CD14-positive monocyte (primary cell): ENCODE data around the gene YPEL4. TPM values are rescaled to one million over a fixed set of nuclear protein-coding genes. Genes with fewer than 3 reads are reported as not detected.

Experiments used
- DNase-seq, 3 donors: peaks; one replicate each; pipeline ENCODE4 v3.0.0-alpha.2; 2011 to 2022
- H2AFZ ChIP-seq: 2 replicates; pipeline ENCODE4 v1.6.0; 2012; ENCODE audit warnings: mild to moderate bottlenecking, low read depth, low read length, inconsistent platforms; ENCODE audit not compliant: insufficient read depth, poor library complexity, severe bottlenecking
- H3K27ac ChIP-seq, 2 donors: 1 replicate in 1 of 2; 2 replicates in 1 of 2; pipeline ENCODE4 v1.5.1; 2012 to 2013; ENCODE audit warnings: low read length in 2 of 2, control low read depth in 1 of 2, inconsistent platforms in 1 of 2, low read depth in 1 of 2, mild to moderate bottlenecking in 1 of 2
- H3K27me3 ChIP-seq, 2 donors: one replicate each; pipeline versions ENCODE4 v1.6.0 to v1.6.1; 2011 to 2013; ENCODE audit warnings: low read length in 2 of 2; ENCODE audit not compliant: control insufficient read depth in 2 of 2, insufficient read depth in 2 of 2
- H3K36me3 ChIP-seq, 2 donors: replicated peaks in 1 of 2; 1 replicate in 1 of 2; 2 replicates in 1 of 2; pipeline versions ENCODE4 v1.5.1 to v1.6.1; 2012 to 2013; ENCODE audit warnings: low read length in 2 of 2, control low read depth in 1 of 2, inconsistent platforms in 1 of 2, mild to moderate bottlenecking in 1 of 2; ENCODE audit not compliant: insufficient read depth in 2 of 2, control insufficient read depth in 1 of 2
- H3K4me1 ChIP-seq, 2 donors: 1 replicate in 1 of 2; 2 replicates in 1 of 2; pipeline versions ENCODE4 v1.5.1 to v1.6.1; 2012 to 2013; ENCODE audit warnings: low read length in 2 of 2, control low read depth in 1 of 2, inconsistent platforms in 1 of 2, mild to moderate bottlenecking in 1 of 2, moderate library complexity in 1 of 2; ENCODE audit not compliant: insufficient read depth in 2 of 2, control insufficient read depth in 1 of 2
- H3K4me2 ChIP-seq: replicated peaks from 2 replicates; pipeline ENCODE3; 2012; ENCODE audit warnings: low read length, moderate library complexity, mild to moderate bottlenecking; ENCODE audit not compliant: poor library complexity, severe bottlenecking; ENCODE audit errors: extremely low read depth
- H3K4me3 ChIP-seq, 3 experiments: fragments of 200-600 bp in 1 of 3; sonication (generic) in 1 of 3; replicated peaks in 1 of 3; 1 replicate in 2 of 3; 2 replicates in 1 of 3; pipeline ENCODE4 v1.5.1; 2011 to 2013; ENCODE audit warnings: low read length in 3 of 3, mild to moderate bottlenecking in 3 of 3, control low read depth in 2 of 3, low read depth in 2 of 3, inconsistent platforms in 1 of 3, moderate library complexity in 1 of 3
- H3K79me2 ChIP-seq: 2 replicates; pipeline ENCODE4 v1.6.0; 2012; ENCODE audit warnings: mild to moderate bottlenecking, control low read depth, inconsistent platforms, low read length, moderate library complexity; ENCODE audit not compliant: insufficient read depth
- H3K9ac ChIP-seq: 2 replicates; pipeline ENCODE4 v1.6.0; 2017; ENCODE audit warnings: low read length, mild to moderate bottlenecking; ENCODE audit not compliant: insufficient read depth, poor library complexity, severe bottlenecking
- H3K9me3 ChIP-seq, 2 donors: replicated peaks in 1 of 2; 1 replicate in 1 of 2; 2 replicates in 1 of 2; pipeline versions ENCODE4 v1.5.1 to v1.6.1; 2012 to 2013; ENCODE audit warnings: low read length in 2 of 2, control low read depth in 1 of 2; ENCODE audit not compliant: control insufficient read depth in 1 of 2, insufficient read depth in 1 of 2
- H4K20me1 ChIP-seq: 2 replicates; pipeline ENCODE4 v1.6.0; 2012; ENCODE audit warnings: mild to moderate bottlenecking, low read length, control low read depth, moderate library complexity; ENCODE audit not compliant: insufficient read depth
- H3K27ac Mint-ChIP-seq, 7 donors: one replicate each; pipeline ENCODE4 v1.8.0; 2020; ENCODE audit warnings: mild to moderate bottlenecking in 7 of 7, mixed read lengths in 7 of 7, moderate library complexity in 6 of 7, inconsistent platforms in 2 of 7
- H3K27me3 Mint-ChIP-seq, 3 donors: one replicate each; pipeline ENCODE4 v1.8.0; 2021 to 2022; ENCODE audit warnings: low read depth in 3 of 3, mild to moderate bottlenecking in 3 of 3, mixed read lengths in 3 of 3, moderate library complexity in 3 of 3, inconsistent platforms in 1 of 3
- H3K36me3 Mint-ChIP-seq, 2 donors: one replicate each; pipeline ENCODE4 v1.8.0; 2020; ENCODE audit warnings: mixed read lengths in 2 of 2, inconsistent platforms in 1 of 2, mild to moderate bottlenecking in 1 of 2
- H3K4me1 Mint-ChIP-seq: one replicate; pipeline ENCODE4 v1.8.0; 2020; ENCODE audit warnings: mild to moderate bottlenecking, mixed read lengths
- H3K4me3 Mint-ChIP-seq, 2 donors: one replicate each; pipeline ENCODE4 v1.8.0; 2020; ENCODE audit warnings: mild to moderate bottlenecking in 2 of 2, mixed read lengths in 2 of 2, moderate library complexity in 1 of 2
- H3K9me3 Mint-ChIP-seq, 7 donors: one replicate each; pipeline ENCODE4 v1.8.0; 2020 to 2022; ENCODE audit warnings: mixed read lengths in 7 of 7, mild to moderate bottlenecking in 6 of 7, moderate library complexity in 6 of 7, inconsistent platforms in 2 of 7
- WGBS: methylation state at CpG from one replicate; pipeline ENCODE4 v1.1.5; 2013; ENCODE audit warnings: missing lambda C conversion rate; ENCODE audit not compliant: insufficient coverage; 5-methylcytosine and 5-hydroxymethylcytosine counted together
- intact Hi-C, 2 donors: fragments of 100-400 bp; cut with micrococcal nuclease; formaldehyde crosslinking; loops; one replicate each; pipeline versions ENCODE4 v1.15.0 to v1.15.1; 2023
- polyA plus RNA-seq, 3 donors: library from polyadenylated mRNA; depleted of rRNA in 1 of 3; unstranded in 2 of 3; stranded (reverse) in 1 of 3; fragments of 300-500 nt in 2 of 3; fragments of >200 nt in 1 of 3; fragmentation: Illumina TruSeq in 2 of 3; gene quantifications; 1 replicate in 2 of 3; 2 replicates in 1 of 3; pipeline ENCODE4 v1.2.3, GENCODE V29; 2012 to 2021
- TF ChIP-seq, protein P1 (sequence below): fragments of 200-600 bp; IDR thresholded peaks from one replicate; pipeline ENCODE4 v1.8.0; 2022; ENCODE audit warnings: antibody characterized with exemption, mild to moderate bottlenecking

Gene YPEL4
- polyA plus RNA-seq, 3 donors: 0.36 to 0.56 TPM; not detected in 1

DNA sequence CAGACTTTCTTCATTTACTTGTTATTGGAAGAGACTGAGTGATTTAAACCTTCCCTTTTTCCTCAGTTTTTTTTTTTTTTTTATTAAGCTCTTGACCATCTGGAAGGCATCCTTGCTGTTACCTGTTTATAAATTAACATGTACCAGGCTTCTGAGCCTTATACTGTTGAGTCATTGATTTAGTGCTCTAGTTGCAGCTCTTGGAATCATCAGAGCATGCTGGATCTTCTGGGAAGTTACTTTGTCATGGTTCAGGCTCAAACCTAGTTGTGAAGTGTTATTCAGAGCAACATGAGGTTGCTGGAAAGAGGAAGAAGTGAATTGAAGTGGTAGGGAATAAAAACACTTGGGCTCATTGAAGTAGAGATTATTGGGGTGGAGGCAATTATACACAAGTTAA, 24.5 kb upstream of the YPEL4 start:
- Mint-ChIP-seq H3K9me3 (no peaks in the 10 kb centered on the region), H3K4me3 (no peak overlapping the region), H3K27ac (peak overlapping the region in 2 of 7 donors; percentile 3 to 28), H3K4me1 (peaks cover 17% of the 10 kb centered on the region), H3K27me3 (peaks cover 0 to 1% (median 0%) of the 10 kb centered on the region in 3 donors), H3K36me3 (peaks cover 56 to 60% of the 10 kb centered on the region in 2 donors)
- Histone ChIP-seq H3K4me3 (no peak overlapping the region), H4K20me1 (peaks cover 99% of the 10 kb centered on the region), H3K79me2 (peaks cover 98% of the 10 kb centered on the region), H3K4me2 (no peak overlapping the region), H3K27me3 (no peaks in the 10 kb centered on the region), H2AFZ (no peak overlapping the region), H3K36me3 (peaks cover 49 to 78% of the 10 kb centered on the region in 2 donors), H3K27ac (peak overlapping the region in 1 of 2 donors; percentile 9), H3K9me3 (no peaks in the 10 kb centered on the region), H3K9ac (no peak overlapping the region), H3K4me1 (peaks cover 4 to 6% of the 10 kb centered on the region in 2 donors)
- TF ChIP-seq, protein P1, sequence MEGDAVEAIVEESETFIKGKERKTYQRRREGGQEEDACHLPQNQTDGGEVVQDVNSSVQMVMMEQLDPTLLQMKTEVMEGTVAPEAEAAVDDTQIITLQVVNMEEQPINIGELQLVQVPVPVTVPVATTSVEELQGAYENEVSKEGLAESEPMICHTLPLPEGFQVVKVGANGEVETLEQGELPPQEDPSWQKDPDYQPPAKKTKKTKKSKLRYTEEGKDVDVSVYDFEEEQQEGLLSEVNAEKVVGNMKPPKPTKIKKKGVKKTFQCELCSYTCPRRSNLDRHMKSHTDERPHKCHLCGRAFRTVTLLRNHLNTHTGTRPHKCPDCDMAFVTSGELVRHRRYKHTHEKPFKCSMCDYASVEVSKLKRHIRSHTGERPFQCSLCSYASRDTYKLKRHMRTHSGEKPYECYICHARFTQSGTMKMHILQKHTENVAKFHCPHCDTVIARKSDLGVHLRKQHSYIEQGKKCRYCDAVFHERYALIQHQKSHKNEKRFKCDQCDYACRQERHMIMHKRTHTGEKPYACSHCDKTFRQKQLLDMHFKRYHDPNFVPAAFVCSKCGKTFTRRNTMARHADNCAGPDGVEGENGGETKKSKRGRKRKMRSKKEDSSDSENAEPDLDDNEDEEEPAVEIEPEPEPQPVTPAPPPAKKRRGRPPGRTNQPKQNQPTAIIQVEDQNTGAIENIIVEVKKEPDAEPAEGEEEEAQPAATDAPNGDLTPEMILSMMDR: no peak
- intact Hi-C loops: no loop called here
- no peak for DNase-seq

DNA sequence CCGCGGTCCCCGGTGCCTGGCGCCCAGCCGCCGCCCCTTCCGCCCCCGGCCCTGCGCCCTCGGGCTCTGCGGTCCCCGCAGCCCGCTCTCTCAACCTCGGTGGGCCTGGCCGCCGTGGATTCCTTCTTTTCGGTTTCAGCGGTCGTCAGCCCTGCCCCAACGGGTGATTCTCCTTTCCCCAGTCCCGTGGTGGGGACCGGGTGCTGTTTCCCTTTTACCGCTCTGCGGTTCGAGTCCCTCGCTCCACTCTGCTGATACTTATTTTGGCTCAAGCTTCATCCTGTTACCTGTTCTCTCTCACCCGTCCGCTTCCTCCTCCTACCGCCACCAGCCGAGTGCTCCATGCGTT, 18.7 kb upstream of the YPEL4 start:
- Histone ChIP-seq H3K27me3 (no peaks in the 10 kb centered on the region), H3K4me1 (peaks cover 22 to 28% of the 10 kb centered on the region in 2 donors), H3K36me3 (peaks cover 20 to 24% of the 10 kb centered on the region in 2 donors), H3K27ac (peak overlapping the region; percentile 98 to 99), H3K9me3 (no peaks in the 10 kb centered on the region), H3K4me2 (peak overlapping the region; percentile 90), H2AFZ (peak overlapping the region; percentile 96), H3K79me2 (peaks cover 54% of the 10 kb centered on the region), H4K20me1 (peaks cover 51% of the 10 kb centered on the region), H3K4me3 (peak overlapping the region; percentile 74 to 99 (median 90)), H3K9ac (peak overlapping the region; percentile 99)
- H3K9me3 Mint-ChIP-seq: peaks cover 0 to 2% (median 0%) of the 10 kb centered on the region in 7 donors
- WGBS: under 1% methylated on average over 26 of the region's 31 CpGs
- peaks cover 0 to 1% (median 0%) of the 10 kb centered on the region in 3 donors for H3K27me3 Mint-ChIP-seq
- peak overlapping the region; percentile 96 to 97 for H3K4me3 Mint-ChIP-seq
- intact Hi-C loops: loop anchor here in 1 of 2 donors (2.0 to 10.0 kb wide), 3 partner anchors 44 to 906 kb away; partner anchors contain the start of genes LPXN, MED19, TMX2 and UBE2L6
- TF ChIP-seq, protein P1: no peak
- H3K27ac Mint-ChIP-seq: peak overlapping the region; percentile 99 to 100 (median 100)
- H3K4me1 Mint-ChIP-seq: peaks cover 28% of the 10 kb centered on the region
- DNase-seq: peak; percentile 35 to 50 (median 37)
- peaks cover 20 to 22% of the 10 kb centered on the region in 2 donors for H3K36me3 Mint-ChIP-seq
